ENCODE data around the gene OTOG. TPM values are rescaled to one million over a fixed set of nuclear protein-coding genes. Genes with fewer than 3 reads are reported as not detected.

OTOG gene
- total and polyA plus RNA-seq, 2 of the 8 experiments (the other 6 are each of a cell fraction or from before 2014, with no cell fraction given): 0.41 to 1.5 TPM

DNA sequence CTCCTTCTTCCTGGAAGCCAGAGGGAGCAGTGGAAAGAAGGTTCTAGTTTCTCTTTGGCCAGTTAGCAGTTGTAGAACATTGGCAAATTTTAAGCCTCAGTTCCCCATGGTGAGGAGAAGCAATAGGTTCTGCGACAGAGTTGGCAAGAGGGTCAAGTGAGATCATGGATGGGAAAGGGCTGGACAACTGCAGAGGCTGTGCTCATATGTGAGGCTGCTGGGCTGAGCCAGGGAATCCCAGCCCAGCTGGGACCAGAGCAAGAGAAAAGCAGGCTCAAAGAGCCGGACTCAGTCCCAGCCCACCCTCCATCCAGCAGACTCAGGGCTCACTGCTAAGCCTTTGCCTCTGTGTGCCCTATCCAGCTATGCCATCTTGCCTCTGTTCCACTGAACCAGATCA is 105.5 kb downstream of the OTOG start:
- POLR2A ChIA-PET (ENCODE audit: partially characterized antibody): no interaction called here
- no peak overlapping the region for H3K4ac ChIP-seq (replicated peaks; ENCODE audit: insufficient read length, low read depth, low read length)
- no peak overlapping the region for H3K23ac ChIP-seq (ENCODE audit: insufficient read length)
- peaks cover 3 to 7% (median 5%) of the 10 kb centered on the region in 4 experiments; a peak in 6 of 7 replicates for H3K4me1 ChIP-seq (replicated peaks in 1 of 4; ENCODE audit: control insufficient read depth in 3 of 4, insufficient read depth in 4 of 4, low read length in 3 of 4)
- H3K18ac ChIP-seq (ENCODE audit: extremely low read depth, low read length): no peak overlapping the region
- no peaks in the 10 kb centered on the region for H3K79me1 ChIP-seq (ENCODE audit: low read depth, low read length)
- H4K91ac ChIP-seq (replicated peaks; ENCODE audit: insufficient read length, low read length): no peak overlapping the region
- H2BK5ac ChIP-seq (ENCODE audit: low read depth, low read length): no peak overlapping the region
- no peak overlapping the region for H3K56ac ChIP-seq (replicated peaks; ENCODE audit: insufficient read length, low read depth, low read length)
- H3K9ac ChIP-seq (replicated peaks in 1 of 4; ENCODE audit: extremely low read depth in 1 of 4, low read depth in 3 of 4, low read length in 3 of 4): no peak overlapping the region
- H3K27me3 ChIP-seq (replicated peaks in 1 of 4; ENCODE audit: control insufficient read depth in 3 of 4, extremely low read depth in 1 of 4, insufficient read depth in 3 of 4, low read length in 3 of 4): peaks cover 0 to 9% (median 3%) of the 10 kb centered on the region in 4 experiments; a peak in 3 of 7 replicates
- 88% methylated on average over 2 of the region's 2 CpGs; no CpG with 5 or more reads in 1 of the 2 experiments for WGBS, 2 experiments (ENCODE audit: extremely low coverage in 1 of 2, insufficient coverage in 1 of 2, insufficient read length in 1 of 2, insufficient replicate concordance in 2 of 2, low coverage in 1 of 2, low lambda C conversion rate in 2 of 2, missing lambda C conversion rate in 1 of 2)
- no peak overlapping the region for H3K4me2 ChIP-seq (ENCODE audit: insufficient read depth in 1 of 2, low read depth in 2 of 2, low read length in 2 of 2)
- FAIRE-seq: no peak
- peaks cover 4 to 9% of the 10 kb centered on the region in 2 experiments; a peak in 2 of 4 replicates for H3K9me3 ChIP-seq (ENCODE audit: insufficient read depth in 2 of 2, low read depth in 1 of 2, low read length in 1 of 2)
- no peak overlapping the region for H4K8ac ChIP-seq (ENCODE audit: extremely low read depth, insufficient read depth, low read length)
- no peak overlapping the region for H2AFZ ChIP-seq (ENCODE audit: low read length)
- no peak overlapping the region for H2BK120ac ChIP-seq (replicated peaks; ENCODE audit: low read depth, low read length)
- no peak for DNase-seq (ENCODE audit: low read depth in 1 of 2, low spot score in 2 of 2)
- H2AK5ac ChIP-seq (ENCODE audit: low read depth, low read length): no peak overlapping the region
- H2BK12ac ChIP-seq (ENCODE audit: low read depth, low read length): no peak overlapping the region
- H3K36me3 ChIP-seq (ENCODE audit: control insufficient read depth in 2 of 4, insufficient read depth in 4 of 4, low read length in 3 of 4): no peaks in the 10 kb centered on the region
- no peaks in the 10 kb centered on the region for H3K23me2 ChIP-seq (ENCODE audit: low read depth, low read length)
- no peak overlapping the region for H4K5ac ChIP-seq (ENCODE audit: insufficient read length, low read depth, low read length)
- no peak overlapping the region for H2BK20ac ChIP-seq (ENCODE audit: low read length)
- no peaks in the 10 kb centered on the region for H4K20me1 ChIP-seq (replicated peaks in 1 of 2; ENCODE audit: control insufficient read depth in 1 of 2, insufficient read depth in 2 of 2, low read length in 2 of 2)
- H2BK15ac ChIP-seq (ENCODE audit: low read length): no peak overlapping the region
- CTCF ChIA-PET (ENCODE audit: partially characterized antibody): interaction anchor here (0.9 to 2.4 kb wide), 7 partner anchors 9 to 78 kb away, joined by 3 to 13 read pairs (median 4); partner anchors contain the start of gene MYOD1
- H3K4me3 ChIP-seq (ENCODE audit: extremely low read depth in 1 of 4, insufficient read depth in 2 of 4, low read depth in 3 of 4, low read length in 4 of 4): no peak overlapping the region
- no peaks in the 10 kb centered on the region for H3K79me2 ChIP-seq (ENCODE audit: control insufficient read depth in 1 of 2, insufficient read depth in 2 of 2, low read length in 2 of 2)
- no peak for TF ChIP-seq CTBP2 (IDR thresholded peaks at IDR 0.05; ENCODE audit: borderline replicate concordance, insufficient read depth, insufficient read length, low read length)
- no peak for TF ChIP-seq SIX5 (IDR thresholded peaks at IDR 0.05; ENCODE audit: low read depth, low read length)
- no peak for TF ChIP-seq BRCA1 (IDR thresholded peaks at IDR 0.05; ENCODE audit: low read depth, low read length)
- no peak overlapping the region for H3K27ac ChIP-seq (ENCODE audit: low read depth, low read length)
- H3K14ac ChIP-seq (ENCODE audit: insufficient read length): no peak overlapping the region
